BLaER1 treated with 17β-estradiol and CSF1 and Interleukin-3, amounts not matched to agents 10 nM and 100 nM (cell line): ENCODE measurements around the gene AMBRA1.
A peak's percentile ranks its signal among the peaks of the same experiment; 100 is the strongest.

Experiments
- H3K27ac ChIP-seq, 11 experiments: shearing (Covaris generic); formaldehyde crosslinking; 2 replicates each; pipeline ENCODE4 v1.8.1; 2022
- H3K27me3 ChIP-seq, 11 experiments: shearing (Covaris generic); formaldehyde crosslinking; 2 replicates each; pipeline ENCODE4 v1.8.1; 2022
- H3K36me3 ChIP-seq, 11 experiments: shearing (Covaris generic); formaldehyde crosslinking; 2 replicates each; pipeline ENCODE4 v1.8.1; 2022
- H3K4me1 ChIP-seq, 10 experiments: shearing (Covaris generic); formaldehyde crosslinking; 2 replicates each; pipeline ENCODE4 v1.8.1; 2022
- H3K4me2 ChIP-seq, 11 experiments: shearing (Covaris generic); formaldehyde crosslinking; 2 replicates each; pipeline ENCODE4 v1.8.1; 2022
- H3K4me3 ChIP-seq, 10 experiments: shearing (Covaris generic); formaldehyde crosslinking; 2 replicates each; pipeline ENCODE4 v1.8.1; 2022
- H3K9ac ChIP-seq, 11 experiments: shearing (Covaris generic); formaldehyde crosslinking; 2 replicates each; pipeline ENCODE4 v1.8.1; 2022
- H3K9me3 ChIP-seq, 11 experiments: shearing (Covaris generic); formaldehyde crosslinking; replicated peaks in 1 of 11; 2 replicates each; pipeline ENCODE4 v1.8.1; 2022
- H4K20me1 ChIP-seq, 11 experiments: shearing (Covaris generic); formaldehyde crosslinking; 2 replicates each; pipeline ENCODE4 v1.8.1; 2022
- Cebpa-rat ChIP-seq, 11 experiments: shearing (Covaris generic); IDR thresholded peaks; 2 replicates each; pipeline ENCODE4 v1.8.1; 2022

Gene AMBRA1

GRCh38 chr11:46347637-46348311 lies 246.0 kb downstream of the AMBRA1 start:
- TF ChIP-seq Cebpa-rat (IDR thresholded peaks at IDR 0.05) = no peak
- no peaks in the 10 kb centered on the region; a peak in 1 of 22 replicates for H3K27me3 ChIP-seq
- H4K20me1 ChIP-seq = peaks cover 49 to 67% (median 52%) of the 10 kb centered on the region in 11 experiments
- H3K4me1 ChIP-seq = peaks cover 74 to 90% (median 83%) of the 10 kb centered on the region in 10 experiments
- peak overlapping the region; percentile 98 to 100 (median 99) for H3K4me2 ChIP-seq
- H3K36me3 ChIP-seq = peaks cover 0 to 28% (median 12%) of the 10 kb centered on the region in 11 experiments; a peak in 14 of 22 replicates
- H3K4me3 ChIP-seq = peak overlapping the region; percentile 84 to 99 (median 96)
- peak overlapping the region; percentile 63 to 95 (median 87) for H3K27ac ChIP-seq
- no peaks in the 10 kb centered on the region for H3K9me3 ChIP-seq
- peak overlapping the region; percentile 88 to 97 (median 93) for H3K9ac ChIP-seq

GRCh38 chr11:46346886-46347636 lies 246.8 kb downstream of the AMBRA1 start, which contains the start of gene DGKZ:
Gene DGKZ, plus strand, starts transcription at chr11:46347463. Its CDS starts 197 bp downstream, at chr11:46347660.
- peaks cover 74 to 90% (median 83%) of the 10 kb centered on the region in 10 experiments for H3K4me1 ChIP-seq
- peak within 1 kb of the TSS; percentile 63 to 95 (median 87) for H3K27ac ChIP-seq

More at GRCh38 chr11:46346886-46347636, 246.8 kb downstream of the AMBRA1 start, which contains the start of gene DGKZ:
- no peaks in the 10 kb centered on the region for H3K9me3 ChIP-seq
- H4K20me1 ChIP-seq = peaks cover 42 to 60% (median 44%) of the 10 kb centered on the region in 11 experiments
- H3K4me3 ChIP-seq = peak within 1 kb of the TSS; percentile 84 to 99 (median 96)
- H3K36me3 ChIP-seq = peaks cover 0 to 22% (median 9%) of the 10 kb centered on the region in 11 experiments; a peak in 13 of 22 replicates
- H3K9ac ChIP-seq = peak within 1 kb of the TSS; percentile 88 to 97 (median 93)
- H3K27me3 ChIP-seq = no peaks in the 10 kb centered on the region; a peak in 1 of 22 replicates
- peak within 1 kb of the TSS; percentile 98 to 100 (median 99) for H3K4me2 ChIP-seq
- no peak for TF ChIP-seq Cebpa-rat (IDR thresholded peaks at IDR 0.05)
